ENCODE measurements around the gene STRADB. TPM values are rescaled to one million over a fixed set of nuclear protein-coding genes. Genes with fewer than 3 reads are reported as not detected.

Gene STRADB
- total RNA-seq, 1 donor from 2014 or later = 13.7 TPM

GRCh38 chr2:201484805-201485204 is 33.3 kb downstream of the STRADB start:
- Mint-ChIP-seq H3K9me3 (ENCODE audit: low read depth) (no peaks in the 10 kb centered on the region), H3K27ac (ENCODE audit: unreplicated experiment) (no peak overlapping the region), H3K36me3 (ENCODE audit: low read depth) (peaks cover 4% of the 10 kb centered on the region), H3K4me3 (ENCODE audit: unreplicated experiment) (no peak overlapping the region), H3K27me3 (ENCODE audit: low read depth) (no peaks in the 10 kb centered on the region), H3K4me1 (ENCODE audit: low read depth) (no peaks in the 10 kb centered on the region)
- TF ChIP-seq CTCF (IDR thresholded peaks at IDR 0.05) = no peak
- no peak for DNase-seq (ENCODE audit: low spot score)

- Mint-ChIP-seq H3K36me3 (ENCODE audit: low read depth) (no peaks in the 10 kb centered on the region), H3K27ac (ENCODE audit: unreplicated experiment) (no peak overlapping the region), H3K27me3 (ENCODE audit: low read depth) (no peaks in the 10 kb centered on the region), H3K4me1 (ENCODE audit: low read depth) (no peaks in the 10 kb centered on the region), H3K4me3 (ENCODE audit: unreplicated experiment) (no peak overlapping the region), H3K9me3 (ENCODE audit: low read depth) (no peaks in the 10 kb centered on the region)
- no peak for DNase-seq (ENCODE audit: low spot score)
- no peak for TF ChIP-seq CTCF (IDR thresholded peaks at IDR 0.05)
These were observed 38.8 kb downstream of the STRADB start for GRCh38 chr2:201490291-201490690.

GRCh38 chr2:201496785-201497184 is 45.2 kb downstream of the STRADB start:
- no peak for TF ChIP-seq CTCF (IDR thresholded peaks at IDR 0.05)
- peaks cover 6% of the 10 kb centered on the region for H3K9me3 Mint-ChIP-seq (ENCODE audit: low read depth)
- no peaks in the 10 kb centered on the region for H3K4me1 Mint-ChIP-seq (ENCODE audit: low read depth)
- no peak for DNase-seq (ENCODE audit: low spot score)
- no peak overlapping the region for H3K27ac Mint-ChIP-seq (ENCODE audit: unreplicated experiment)
- H3K4me3 Mint-ChIP-seq (ENCODE audit: unreplicated experiment) = no peak overlapping the region
- H3K27me3 Mint-ChIP-seq (ENCODE audit: low read depth) = no peaks in the 10 kb centered on the region
- H3K36me3 Mint-ChIP-seq (ENCODE audit: low read depth) = no peaks in the 10 kb centered on the region

GRCh38 chr2:201500534-201500933 is 49.0 kb downstream of the STRADB start:
- H3K27me3 Mint-ChIP-seq (ENCODE audit: low read depth) = no peaks in the 10 kb centered on the region
- H3K27ac Mint-ChIP-seq (ENCODE audit: unreplicated experiment) = no peak overlapping the region
- peaks cover 24% of the 10 kb centered on the region for H3K9me3 Mint-ChIP-seq (ENCODE audit: low read depth)
- no peaks in the 10 kb centered on the region for H3K4me1 Mint-ChIP-seq (ENCODE audit: low read depth)
- no peak for TF ChIP-seq CTCF (IDR thresholded peaks at IDR 0.05)
- peaks cover 10% of the 10 kb centered on the region for H3K36me3 Mint-ChIP-seq (ENCODE audit: low read depth)
- H3K4me3 Mint-ChIP-seq (ENCODE audit: unreplicated experiment) = no peak overlapping the region
- no peak for DNase-seq (ENCODE audit: low spot score)

GRCh38 chr2:201502713-201503112 is 51.2 kb downstream of the STRADB start:
- Mint-ChIP-seq H3K4me1 (ENCODE audit: low read depth) (no peaks in the 10 kb centered on the region), H3K27ac (ENCODE audit: unreplicated experiment) (no peak overlapping the region), H3K4me3 (ENCODE audit: unreplicated experiment) (no peak overlapping the region), H3K27me3 (ENCODE audit: low read depth) (no peaks in the 10 kb centered on the region), H3K9me3 (ENCODE audit: low read depth) (peaks cover 27% of the 10 kb centered on the region), H3K36me3 (ENCODE audit: low read depth) (peaks cover 10% of the 10 kb centered on the region)
- TF ChIP-seq CTCF (IDR thresholded peaks at IDR 0.05) = no peak
- no peak for DNase-seq (ENCODE audit: low spot score)

Measured in chondrocyte (in vitro differentiated cells).